ENCODE measurements around the gene ZBTB20. TPM values are rescaled to one million over a fixed set of nuclear protein-coding genes. Genes with fewer than 3 reads are reported as not detected.

ZBTB20 gene
- total and polyA plus RNA-seq, 8 donors: 0.15 to 149 (median 38.5) TPM

DNA sequence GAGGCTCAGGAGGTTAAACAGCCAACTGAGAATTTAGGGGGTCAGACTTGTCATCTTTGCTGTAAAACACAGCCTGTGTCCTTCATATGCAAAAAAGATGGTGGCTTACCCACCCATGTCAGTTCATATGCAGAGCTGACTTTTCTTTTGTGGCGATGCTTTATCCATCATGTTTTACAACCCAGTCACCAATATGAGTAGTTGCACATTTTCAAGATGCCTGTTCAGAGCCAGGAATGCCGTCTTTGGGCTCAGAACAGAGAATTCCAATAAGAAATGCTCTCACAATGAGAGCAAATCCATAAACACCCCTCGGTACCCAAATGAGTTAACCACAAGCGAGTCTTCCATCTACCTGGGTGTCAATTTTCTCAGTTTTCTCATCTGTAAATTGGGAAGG, 769.7 kb downstream of the ZBTB20 start:
- 92 to 96% (median 94%) methylated on average over 4 of the region's 4 CpGs for WGBS, 5 donors
- Histone ChIP-seq H3K36me3 (peaks cover 0 to 30% (median 25%) of the 10 kb centered on the region in 4 donors), H3K4me3 (no peak overlapping the region), H3K27ac (no peak overlapping the region), H3K27me3 (no peaks in the 10 kb centered on the region), H3K4me1 (peaks cover 0 to 32% (median 11%) of the 10 kb centered on the region in 4 donors), H3K9me3 (no peaks in the 10 kb centered on the region)
- intact Hi-C loops (cut with DNase I; ENCODE audit: low total_unique reads): no loop called here
- TF ChIP-seq, protein P1, sequence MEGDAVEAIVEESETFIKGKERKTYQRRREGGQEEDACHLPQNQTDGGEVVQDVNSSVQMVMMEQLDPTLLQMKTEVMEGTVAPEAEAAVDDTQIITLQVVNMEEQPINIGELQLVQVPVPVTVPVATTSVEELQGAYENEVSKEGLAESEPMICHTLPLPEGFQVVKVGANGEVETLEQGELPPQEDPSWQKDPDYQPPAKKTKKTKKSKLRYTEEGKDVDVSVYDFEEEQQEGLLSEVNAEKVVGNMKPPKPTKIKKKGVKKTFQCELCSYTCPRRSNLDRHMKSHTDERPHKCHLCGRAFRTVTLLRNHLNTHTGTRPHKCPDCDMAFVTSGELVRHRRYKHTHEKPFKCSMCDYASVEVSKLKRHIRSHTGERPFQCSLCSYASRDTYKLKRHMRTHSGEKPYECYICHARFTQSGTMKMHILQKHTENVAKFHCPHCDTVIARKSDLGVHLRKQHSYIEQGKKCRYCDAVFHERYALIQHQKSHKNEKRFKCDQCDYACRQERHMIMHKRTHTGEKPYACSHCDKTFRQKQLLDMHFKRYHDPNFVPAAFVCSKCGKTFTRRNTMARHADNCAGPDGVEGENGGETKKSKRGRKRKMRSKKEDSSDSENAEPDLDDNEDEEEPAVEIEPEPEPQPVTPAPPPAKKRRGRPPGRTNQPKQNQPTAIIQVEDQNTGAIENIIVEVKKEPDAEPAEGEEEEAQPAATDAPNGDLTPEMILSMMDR (IDR thresholded peaks at IDR 0.05): no peak
- no peak for DNase-seq

DNA sequence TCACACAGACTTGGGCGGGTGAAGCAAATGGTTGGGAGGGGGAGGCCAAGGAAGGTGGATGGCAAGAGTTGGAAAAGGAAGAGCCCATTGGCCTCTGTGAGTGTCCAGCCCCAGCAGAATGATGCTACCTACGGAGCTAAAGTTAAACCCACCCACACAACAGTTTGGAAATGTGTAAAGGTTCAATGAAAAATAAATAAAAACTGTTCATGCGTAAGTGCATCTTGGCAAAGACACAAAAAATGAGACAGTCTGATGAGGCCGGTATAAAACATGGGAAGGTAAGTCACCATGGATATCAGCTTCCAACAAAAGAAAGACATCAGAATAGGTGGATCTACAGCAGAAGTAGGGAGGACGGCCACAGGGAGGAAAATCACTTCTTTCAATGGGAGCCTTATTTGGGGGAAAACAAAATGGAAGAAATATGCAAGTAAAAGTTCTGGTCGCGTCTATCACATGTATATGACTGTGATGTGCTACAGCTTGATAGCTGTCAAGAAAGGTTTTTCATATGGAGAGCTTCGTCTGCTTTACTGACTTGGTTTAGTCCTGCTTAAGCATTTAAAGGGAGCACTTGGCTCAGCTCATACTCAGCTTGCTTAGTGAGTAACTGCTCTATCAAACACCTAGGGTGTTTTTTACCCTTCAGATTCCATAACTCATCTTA, 770.4 kb downstream of the ZBTB20 start:
- peaks cover 0 to 32% (median 11%) of the 10 kb centered on the region in 4 donors for H3K4me1 ChIP-seq
- no peak for DNase-seq
- intact Hi-C loops (cut with DNase I; ENCODE audit: low total_unique reads): no loop called here
- no peak overlapping the region for H3K27ac ChIP-seq
- H3K36me3 ChIP-seq: peaks cover 0 to 30% (median 25%) of the 10 kb centered on the region in 4 donors
- 90 to 97% (median 94%) methylated on average over 8 of the region's 8 CpGs for WGBS, 5 donors
- no peak overlapping the region for H3K4me3 ChIP-seq
- no peaks in the 10 kb centered on the region for H3K27me3 ChIP-seq
- no peaks in the 10 kb centered on the region for H3K9me3 ChIP-seq
- TF ChIP-seq POLR2AphosphoS5 (IDR thresholded peaks at IDR 0.05): no peak
- TF ChIP-seq, protein P1 (IDR thresholded peaks at IDR 0.05): no peak
- TF ChIP-seq POLR2A (IDR thresholded peaks at IDR 0.05): no peak
- TF ChIP-seq EP300 (IDR thresholded peaks at IDR 0.05): no peak

DNA sequence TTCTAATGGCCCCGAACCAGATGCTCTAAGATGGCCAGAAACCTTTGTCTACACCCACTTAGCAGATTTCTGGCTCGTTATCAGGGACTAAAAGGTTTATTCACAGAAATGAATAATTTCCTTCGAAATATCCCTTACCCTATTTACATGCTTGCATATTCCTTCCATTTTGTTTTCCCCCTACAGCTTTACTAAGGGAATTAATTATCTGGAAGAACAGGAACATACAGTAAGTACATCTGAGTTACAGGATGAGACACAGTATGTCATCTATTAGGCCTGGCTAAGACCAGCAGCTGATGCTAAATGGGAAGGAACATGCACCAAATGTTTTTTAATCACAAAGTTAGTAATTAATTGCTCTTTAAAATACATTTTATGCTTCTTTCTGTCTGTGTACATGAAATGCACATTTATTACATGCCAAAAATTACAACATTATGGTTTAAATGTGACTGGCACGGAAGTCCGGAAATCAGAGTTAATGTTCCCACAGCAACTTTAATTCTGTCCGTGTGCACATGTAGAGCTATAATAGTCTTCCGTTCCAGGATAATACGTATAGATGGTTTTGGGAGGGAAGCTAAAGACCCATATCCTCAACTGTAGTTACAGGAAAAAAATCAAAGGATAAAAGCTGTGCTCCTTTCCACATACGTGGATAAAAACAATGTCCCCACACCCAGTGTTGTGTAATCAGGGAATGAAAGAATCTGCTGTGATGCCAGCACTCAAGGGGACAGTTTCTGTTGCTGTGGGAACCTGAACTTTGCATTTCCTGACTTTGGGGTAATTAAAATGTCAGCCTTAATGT, 771.3 kb downstream of the ZBTB20 start:
- Histone ChIP-seq H3K27me3 (no peaks in the 10 kb centered on the region), H3K27ac (no peak overlapping the region), H3K4me3 (no peak overlapping the region), H3K36me3 (peaks cover 0 to 30% (median 25%) of the 10 kb centered on the region in 4 donors), H3K9me3 (no peaks in the 10 kb centered on the region), H3K4me1 (peaks cover 0 to 27% (median 9%) of the 10 kb centered on the region in 4 donors)
- intact Hi-C loops (cut with DNase I; ENCODE audit: low total_unique reads): no loop called here
- no peak for DNase-seq
- TF ChIP-seq POLR2AphosphoS5 (IDR thresholded peaks at IDR 0.05) (no peak), EP300 (IDR thresholded peaks at IDR 0.05) (no peak), POLR2A (IDR thresholded peaks at IDR 0.05) (no peak)
- TF ChIP-seq, protein P1 (IDR thresholded peaks at IDR 0.05): no peak
- 82 to 89% (median 87%) methylated on average over 9 of the region's 9 CpGs for WGBS, 5 donors

DNA sequence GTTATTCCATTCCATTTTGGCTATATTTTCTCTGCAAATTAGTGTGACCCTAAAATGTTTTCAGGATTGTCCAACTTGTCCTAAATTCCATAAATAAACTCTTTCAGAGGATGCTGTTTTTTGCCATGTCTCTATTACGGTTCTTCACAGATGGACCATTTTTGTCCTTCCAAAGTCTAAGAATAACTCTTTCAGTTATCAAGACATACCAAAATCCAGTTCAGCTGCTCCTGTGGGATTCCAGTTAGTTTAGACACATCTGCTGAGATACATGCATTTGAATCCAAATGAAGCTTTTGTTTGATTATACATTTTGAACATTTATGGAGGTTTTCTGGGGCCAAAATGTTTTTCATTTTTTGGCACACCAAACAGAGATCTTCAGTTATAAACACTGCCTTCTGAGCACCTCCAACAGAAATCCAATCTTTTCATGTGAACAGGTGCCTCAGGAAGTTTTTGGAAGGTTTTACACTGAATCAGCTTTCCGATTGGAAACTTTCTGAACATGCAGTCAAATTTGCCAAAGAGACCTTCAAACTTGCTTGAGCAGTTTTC, 772.6 kb downstream of the ZBTB20 start:
- Histone ChIP-seq H3K4me3 (no peak overlapping the region), H3K9me3 (no peaks in the 10 kb centered on the region), H3K4me1 (peaks cover 0 to 16% (median 7%) of the 10 kb centered on the region in 4 donors), H3K36me3 (peaks cover 0 to 24% (median 18%) of the 10 kb centered on the region in 4 donors), H3K27me3 (no peaks in the 10 kb centered on the region), H3K27ac (no peak overlapping the region)
- TF ChIP-seq POLR2AphosphoS5 (IDR thresholded peaks at IDR 0.05) (no peak), EP300 (IDR thresholded peaks at IDR 0.05) (no peak)
- intact Hi-C loops (cut with DNase I; ENCODE audit: low total_unique reads): no loop called here
- DNase-seq: no peak
- WGBS, 5 donors: 67 to 87% (median 76%) methylated on average over 2 of the region's 2 CpGs

Measured in stomach (tissue), 9 donors.